Tibial artery (tissue), 4 donors: Measurements from ENCODE around the gene RALGAPA2.

Experiments
- DNase-seq, 2 donors: peaks; one replicate each; pipeline ENCODE4 v3.0.0-alpha.2; 2019
- H3K27ac ChIP-seq, 2 donors: fragments of 200-600 bp; sonication (generic) in 1 of 2; 1 replicate in 1 of 2; 2 replicates in 1 of 2; pipeline ENCODE4 v1.5.1; 2018 to 2019; ENCODE audit warnings: mild to moderate bottlenecking in 1 of 2
- H3K27me3 ChIP-seq, 2 donors: fragments of 200-600 bp; sonication (generic) in 1 of 2; one replicate each; pipeline versions ENCODE4 v1.5.1 to v1.6.0; 2016 to 2019
- H3K36me3 ChIP-seq, 3 donors: fragments of 200-600 bp; sonication (generic) in 2 of 3; one replicate each; pipeline ENCODE4 v1.5.1; 2016 to 2019; ENCODE audit warnings: mild to moderate bottlenecking in 2 of 3
- H3K4me1 ChIP-seq, 4 donors: fragments of 200-600 bp; sonication (generic) in 2 of 4; 1 replicate in 3 of 4; 2 replicates in 1 of 4; pipeline ENCODE4 v1.5.1; 2016 to 2019
- H3K4me3 ChIP-seq, 2 donors: fragments of 200-600 bp; sonication (generic) in 1 of 2; 1 replicate in 1 of 2; 2 replicates in 1 of 2; pipeline ENCODE4 v1.5.1; 2018 to 2019; ENCODE audit warnings: mild to moderate bottlenecking in 2 of 2
- H3K9me3 ChIP-seq, 3 donors: fragments of 200-600 bp; sonication (generic) in 1 of 3; one replicate each; pipeline ENCODE4 v1.5.1; 2016 to 2019
- intact Hi-C: fragments of 100-400 bp; cut with DNase I; formaldehyde crosslinking; loops from one replicate; pipeline ENCODE4 v1.15.0; 2023; ENCODE audit warnings: low total_unique reads
- TF ChIP-seq, protein P1 (sequence below), 2 experiments: fragments of 200-600 bp in 1 of 2; fragments of 450-650 bp in 1 of 2; IDR thresholded peaks; one replicate each; pipeline ENCODE4 v1.5.1; 2017 to 2019; ENCODE audit warnings: antibody characterized with exemption in 2 of 2, mild to moderate bottlenecking in 1 of 2, moderate library complexity in 1 of 2

Gene RALGAPA2

GRCh38 chr20:20410678-20411077, 301.8 kb downstream of the RALGAPA2 start:
- intact Hi-C loops, result no loop called here
- Histone ChIP-seq H3K27me3 (no peaks in the 10 kb centered on the region), H3K4me1 (no peaks in the 10 kb centered on the region), H3K36me3 (peaks cover 0 to 12% (median 0%) of the 10 kb centered on the region in 3 donors), H3K27ac (no peak overlapping the region), H3K9me3 (no peaks in the 10 kb centered on the region), H3K4me3 (no peak overlapping the region)
- DNase-seq, result no peak
- TF ChIP-seq, protein P1, sequence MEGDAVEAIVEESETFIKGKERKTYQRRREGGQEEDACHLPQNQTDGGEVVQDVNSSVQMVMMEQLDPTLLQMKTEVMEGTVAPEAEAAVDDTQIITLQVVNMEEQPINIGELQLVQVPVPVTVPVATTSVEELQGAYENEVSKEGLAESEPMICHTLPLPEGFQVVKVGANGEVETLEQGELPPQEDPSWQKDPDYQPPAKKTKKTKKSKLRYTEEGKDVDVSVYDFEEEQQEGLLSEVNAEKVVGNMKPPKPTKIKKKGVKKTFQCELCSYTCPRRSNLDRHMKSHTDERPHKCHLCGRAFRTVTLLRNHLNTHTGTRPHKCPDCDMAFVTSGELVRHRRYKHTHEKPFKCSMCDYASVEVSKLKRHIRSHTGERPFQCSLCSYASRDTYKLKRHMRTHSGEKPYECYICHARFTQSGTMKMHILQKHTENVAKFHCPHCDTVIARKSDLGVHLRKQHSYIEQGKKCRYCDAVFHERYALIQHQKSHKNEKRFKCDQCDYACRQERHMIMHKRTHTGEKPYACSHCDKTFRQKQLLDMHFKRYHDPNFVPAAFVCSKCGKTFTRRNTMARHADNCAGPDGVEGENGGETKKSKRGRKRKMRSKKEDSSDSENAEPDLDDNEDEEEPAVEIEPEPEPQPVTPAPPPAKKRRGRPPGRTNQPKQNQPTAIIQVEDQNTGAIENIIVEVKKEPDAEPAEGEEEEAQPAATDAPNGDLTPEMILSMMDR (IDR thresholded peaks at IDR 0.05), result no peak

DNA sequence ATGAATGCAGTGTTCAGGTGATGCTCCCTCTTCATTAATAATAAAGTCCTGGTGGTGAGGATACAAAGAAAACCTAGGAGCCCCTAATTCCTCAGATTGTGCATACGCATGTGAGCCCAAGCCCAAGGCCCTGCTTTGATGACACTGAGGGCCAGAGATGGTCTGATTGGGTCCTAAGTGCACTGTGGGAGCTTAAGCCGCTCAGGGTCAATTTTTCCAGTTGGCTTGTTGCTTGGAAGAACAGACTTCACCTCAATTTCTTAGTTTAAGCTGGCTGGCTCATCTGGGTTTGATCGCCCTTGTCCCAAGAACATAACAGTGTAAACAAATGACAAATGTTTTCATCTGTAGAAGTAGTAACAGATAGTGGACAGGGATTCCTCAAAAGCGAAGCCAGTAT, 303.1 kb downstream of the RALGAPA2 start:
- TF ChIP-seq, protein P1 (IDR thresholded peaks at IDR 0.05), result no peak
- H3K9me3 ChIP-seq, result no peaks in the 10 kb centered on the region

DNA sequence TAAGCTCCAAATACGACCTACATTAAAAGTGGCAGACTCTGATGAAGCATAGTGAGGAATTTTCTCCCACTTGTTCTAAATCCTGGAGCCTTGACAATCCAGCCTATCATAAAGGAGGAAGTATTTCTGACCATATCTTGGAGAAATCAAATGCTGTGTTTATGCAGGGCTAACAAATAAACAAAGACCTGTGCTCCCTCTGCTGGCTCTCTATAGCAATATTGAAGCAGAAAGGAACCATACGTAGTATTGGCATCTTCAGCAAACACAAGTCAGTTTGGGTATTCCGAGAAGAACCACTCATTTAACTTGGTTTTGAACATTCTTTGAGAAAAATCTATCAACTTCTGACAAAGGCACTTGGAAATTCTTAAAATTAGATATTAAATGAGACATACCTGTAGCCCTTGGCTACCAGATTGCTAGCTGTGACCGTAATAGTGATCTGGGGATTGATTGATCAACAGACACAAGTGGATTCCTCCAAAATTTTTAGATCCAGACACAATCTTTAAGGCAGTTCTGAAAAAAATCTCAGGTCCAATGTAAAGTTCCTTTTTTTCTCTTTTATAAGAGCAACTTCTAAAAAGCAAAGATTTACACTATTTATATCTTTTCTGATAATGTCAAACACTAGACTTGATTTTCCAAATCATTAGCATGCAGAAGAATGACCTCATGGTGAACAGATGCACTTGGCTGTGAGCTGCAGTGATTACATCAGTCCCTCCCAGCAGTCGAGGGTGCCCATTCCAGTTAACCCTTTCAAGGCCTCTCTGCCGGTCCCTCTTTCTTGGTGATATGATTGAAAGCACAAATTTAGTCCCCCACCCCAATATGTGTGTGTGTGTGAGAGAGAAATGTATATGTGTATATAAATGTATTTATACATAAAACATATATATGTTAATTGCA, 304.3 kb downstream of the RALGAPA2 start:
- Histone ChIP-seq H3K4me1 (no peaks in the 10 kb centered on the region), H3K4me3 (no peak overlapping the region), H3K27me3 (no peaks in the 10 kb centered on the region), H3K27ac (no peak overlapping the region), H3K9me3 (no peaks in the 10 kb centered on the region), H3K36me3 (peaks cover 0 to 22% (median 0%) of the 10 kb centered on the region in 3 donors)
- intact Hi-C loops, result no loop called here
- TF ChIP-seq, protein P1 (IDR thresholded peaks at IDR 0.05), result no peak
- DNase-seq, result no peak

More for the DNA sequence above, 303.1 kb downstream of the RALGAPA2 start:
- peaks cover 0 to 12% (median 0%) of the 10 kb centered on the region in 3 donors for H3K36me3 ChIP-seq
- H3K27me3 ChIP-seq, result no peaks in the 10 kb centered on the region
- H3K4me3 ChIP-seq, result no peak overlapping the region
- intact Hi-C loops, result no loop called here
- DNase-seq, result no peak
- no peak overlapping the region for H3K27ac ChIP-seq
- H3K4me1 ChIP-seq, result no peaks in the 10 kb centered on the region

DNA sequence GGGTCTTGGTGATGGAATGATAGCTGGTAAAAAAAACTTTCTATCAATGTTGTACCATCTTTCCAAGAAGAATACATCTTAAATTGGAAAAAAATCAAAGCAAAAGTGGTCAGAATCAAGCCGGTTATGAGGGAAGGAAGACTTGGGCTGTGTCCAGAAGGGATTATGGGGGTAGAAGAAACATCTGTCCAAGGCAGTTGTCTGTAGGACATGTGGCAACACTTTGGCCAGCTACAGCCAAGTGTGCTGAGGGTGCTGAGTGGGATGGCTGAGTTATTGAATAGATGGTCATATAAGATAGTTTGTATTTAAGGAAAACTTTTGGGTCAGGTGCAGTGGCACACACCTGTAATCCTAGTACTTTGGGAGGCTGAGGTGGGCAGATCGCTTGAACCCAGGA, 306.1 kb downstream of the RALGAPA2 start:
- H3K27ac ChIP-seq, result no peak overlapping the region

DNA sequence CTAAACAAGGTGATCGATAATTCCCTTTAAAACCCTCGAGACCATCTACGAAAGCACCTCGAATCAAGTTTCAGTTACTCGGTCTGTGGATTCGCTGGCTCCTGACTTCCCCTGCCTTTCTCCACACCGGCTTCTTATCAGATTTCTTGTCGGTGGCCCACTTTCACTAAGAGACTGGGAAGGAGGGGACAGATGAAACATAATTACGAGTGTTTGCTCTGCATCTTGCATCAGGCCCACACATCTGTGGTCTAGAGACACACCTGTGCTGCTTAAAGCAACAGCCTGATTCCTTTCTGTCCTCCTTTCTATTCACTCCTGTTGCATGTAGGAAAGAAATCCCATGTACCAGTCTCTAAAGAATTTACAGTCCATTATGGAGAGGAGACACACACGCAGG, 306.8 kb downstream of the RALGAPA2 start:
- no peaks in the 10 kb centered on the region for H3K27me3 ChIP-seq
- peaks cover 0 to 22% (median 0%) of the 10 kb centered on the region in 3 donors for H3K36me3 ChIP-seq
- TF ChIP-seq, protein P1 (IDR thresholded peaks at IDR 0.05), result no peak
- H3K27ac ChIP-seq, result no peak overlapping the region
- intact Hi-C loops, result no loop called here
- H3K4me3 ChIP-seq, result no peak overlapping the region
- DNase-seq, result no peak
- no peaks in the 10 kb centered on the region for H3K4me1 ChIP-seq
- H3K9me3 ChIP-seq, result no peaks in the 10 kb centered on the region

More for the DNA sequence above, 306.1 kb downstream of the RALGAPA2 start:
- H3K4me1 ChIP-seq, result no peaks in the 10 kb centered on the region
- no peak overlapping the region for H3K4me3 ChIP-seq
- DNase-seq, result no peak
- H3K27me3 ChIP-seq, result no peaks in the 10 kb centered on the region
- intact Hi-C loops, result no loop called here
- TF ChIP-seq, protein P1 (IDR thresholded peaks at IDR 0.05), result no peak
- H3K9me3 ChIP-seq, result no peaks in the 10 kb centered on the region
- peaks cover 0 to 22% (median 0%) of the 10 kb centered on the region in 3 donors for H3K36me3 ChIP-seq
